ENCODE data around the gene R3HDM2.

Gene R3HDM2

GRCh38 chr12:57224973-57225679 is 205.7 kb downstream of the R3HDM2 start:
- DNase-seq, result peak; percentile 62

- no peak for DNase-seq
These were observed 206.4 kb downstream of the R3HDM2 start for GRCh38 chr12:57224278-57224972.

GRCh38 chr12:57223191-57224165 is 207.4 kb downstream of the R3HDM2 start:
- peak; percentile 66 for DNase-seq

GRCh38 chr12:57222286-57223190 is 208.3 kb downstream of the R3HDM2 start:
- no peak for DNase-seq

GRCh38 chr12:57221169-57221917 is 209.5 kb downstream of the R3HDM2 start:
- no peak for DNase-seq

GRCh38 chr12:57220770-57221168 is 210.1 kb downstream of the R3HDM2 start:
- no peak for DNase-seq

- DNase-seq, result no peak
These were observed 210.7 kb downstream of the R3HDM2 start for GRCh38 chr12:57219993-57220754.

- DNase-seq, result no peak
These were observed 211.4 kb downstream of the R3HDM2 start for GRCh38 chr12:57219205-57219992.

GRCh38 chr12:57218030-57218853 is 212.6 kb downstream of the R3HDM2 start:
- no peak for DNase-seq

GRCh38 chr12:57216921-57217879 is 213.6 kb downstream of the R3HDM2 start:
- no peak for DNase-seq

GRCh38 chr12:57216014-57216911 is 214.6 kb downstream of the R3HDM2 start, which contains the start of gene NXPH4:
TSS of gene NXPH4 (plus strand) at chr12:57216794. CDS start at chr12:57216970, 176 bp downstream.
- peak; percentile 63 for DNase-seq

- peak; percentile 59 for DNase-seq
These were observed 215.2 kb downstream of the R3HDM2 start for GRCh38 chr12:57215668-57216013.

- no peak for DNase-seq
These were observed 215.8 kb downstream of the R3HDM2 start for GRCh38 chr12:57215065-57215464.

- DNase-seq, result peak; percentile 71
These were observed 216.5 kb downstream of the R3HDM2 start for GRCh38 chr12:57214398-57214781.

GRCh38 chr12:57213763-57214397 is 217.0 kb downstream of the R3HDM2 start:
- no peak for DNase-seq
